Glutamatergic neuron (in vitro differentiated cells): ENCODE data around the gene ULK4. TPM values are rescaled to one million over a fixed set of nuclear protein-coding genes. Genes with fewer than 3 reads are reported as not detected.
A peak's percentile ranks its signal among the peaks of the same experiment; 100 is the strongest.
"Not testable (repeated sequence)": the region's sequence is repeated elsewhere in the genome, so short reads cannot be mapped to it uniquely, and the experiment has no call there.

Source experiments
- DNase-seq: peaks from one replicate; pipeline ENCODE4 v3.0.0; 2022
- H3K27ac Mint-ChIP-seq: one replicate; pipeline ENCODE4 v1.8.0; 2020; ENCODE audit warnings: mild to moderate bottlenecking, mixed read lengths, inconsistent platforms; ENCODE audit not compliant: unreplicated experiment
- H3K27me3 Mint-ChIP-seq: one replicate; pipeline ENCODE4 v1.8.0; 2020; ENCODE audit warnings: mild to moderate bottlenecking, moderate library complexity, mixed read lengths, inconsistent platforms; ENCODE audit not compliant: unreplicated experiment
- H3K36me3 Mint-ChIP-seq: one replicate; pipeline ENCODE4 v1.8.0; 2020; ENCODE audit warnings: mild to moderate bottlenecking, mixed read lengths, inconsistent platforms; ENCODE audit not compliant: unreplicated experiment
- H3K4me1 Mint-ChIP-seq: one replicate; pipeline ENCODE4 v1.8.0; 2020; ENCODE audit warnings: mild to moderate bottlenecking, low read depth, mixed read lengths, inconsistent platforms; ENCODE audit not compliant: unreplicated experiment
- H3K4me3 Mint-ChIP-seq: one replicate; pipeline ENCODE4 v1.8.0; 2020; ENCODE audit warnings: mild to moderate bottlenecking, mixed read lengths, inconsistent platforms; ENCODE audit not compliant: unreplicated experiment
- H3K9me3 Mint-ChIP-seq: one replicate; pipeline ENCODE4 v1.8.0; 2020; ENCODE audit warnings: mild to moderate bottlenecking, moderate library complexity, mixed read lengths, inconsistent platforms; ENCODE audit not compliant: unreplicated experiment
- CTCF ChIP-seq: fragments of 200-600 bp; sonication (generic); IDR thresholded peaks from one replicate; pipeline ENCODE4 v1.5.0; 2021; ENCODE audit not compliant: partially characterized antibody, unreplicated experiment
- total RNA-seq: library from RNA; stranded (reverse); fragmentation: NEBNext Ultra II Directional; extraction: Animal tissue kit (Norgen Biotek cat#: 25700); gene quantifications from one replicate; pipeline ENCODE4 v1.2.1, GENCODE V29; 2021; ENCODE audit not compliant: unreplicated experiment

ULK4 gene
- total RNA-seq, 1 donor from 2014 or later, result 9.7 TPM

- Mint-ChIP-seq H3K4me3 (no peak overlapping the region), H3K36me3 (no peaks in the 10 kb centered on the region), H3K9me3 (peaks cover 4% of the 10 kb centered on the region), H3K27ac (no peak overlapping the region), H3K27me3 (peaks cover 3% of the 10 kb centered on the region), H3K4me1 (peaks cover 4% of the 10 kb centered on the region)
- no peak for TF ChIP-seq CTCF
- DNase-seq, result no peak
Observed at GRCh38 chr3:41417574-41417973, 544.3 kb downstream of the ULK4 start.

- peaks cover 2% of the 10 kb centered on the region for H3K9me3 Mint-ChIP-seq
- H3K27ac Mint-ChIP-seq, result no peak overlapping the region
- DNase-seq, result no peak
- H3K4me3 Mint-ChIP-seq, result no peak overlapping the region
- H3K27me3 Mint-ChIP-seq, result no peaks in the 10 kb centered on the region
- no peak for TF ChIP-seq CTCF
- peaks cover 4% of the 10 kb centered on the region for H3K4me1 Mint-ChIP-seq
- peaks cover 4% of the 10 kb centered on the region for H3K36me3 Mint-ChIP-seq
Observed at GRCh38 chr3:41411065-41411464, 550.8 kb downstream of the ULK4 start.

GRCh38 chr3:41405466-41405865 is 556.4 kb downstream of the ULK4 start:
- Mint-ChIP-seq H3K4me1 (no peaks in the 10 kb centered on the region), H3K27ac (no peak overlapping the region), H3K4me3 (no peak overlapping the region), H3K27me3 (no peaks in the 10 kb centered on the region), H3K36me3 (peaks cover 4% of the 10 kb centered on the region), H3K9me3 (no peaks in the 10 kb centered on the region)
- DNase-seq, result no peak
- TF ChIP-seq CTCF, result no peak

- no peak for TF ChIP-seq CTCF
- H3K27ac Mint-ChIP-seq, result no peak overlapping the region
- no peaks in the 10 kb centered on the region for H3K27me3 Mint-ChIP-seq
- H3K4me1 Mint-ChIP-seq, result no peaks in the 10 kb centered on the region
- H3K36me3 Mint-ChIP-seq, result peaks cover 9% of the 10 kb centered on the region
- no peak overlapping the region for H3K4me3 Mint-ChIP-seq
- H3K9me3 Mint-ChIP-seq, result no peaks in the 10 kb centered on the region
- no peak for DNase-seq
Observed at GRCh38 chr3:41404582-41404981, 557.3 kb downstream of the ULK4 start.

GRCh38 chr3:41394896-41395295 is 567.0 kb downstream of the ULK4 start:
- peaks cover 2% of the 10 kb centered on the region for H3K9me3 Mint-ChIP-seq
- H3K36me3 Mint-ChIP-seq, result peaks cover 4% of the 10 kb centered on the region
- H3K27me3 Mint-ChIP-seq, result no peaks in the 10 kb centered on the region
- H3K27ac Mint-ChIP-seq, result no peak overlapping the region
- DNase-seq, result no peak
- H3K4me1 Mint-ChIP-seq, result no peaks in the 10 kb centered on the region
- no peak for TF ChIP-seq CTCF
- no peak overlapping the region for H3K4me3 Mint-ChIP-seq

- Mint-ChIP-seq H3K9me3 (peaks cover 23% of the 10 kb centered on the region), H3K4me1 (peaks cover 36% of the 10 kb centered on the region), H3K27ac (peak overlapping the region; percentile 97), H3K36me3 (peaks cover 19% of the 10 kb centered on the region), H3K4me3 (peak overlapping the region; percentile 76)
- not testable (repeated sequence) for H3K27me3 Mint-ChIP-seq
- DNase-seq, result peak; percentile 71
Observed at GRCh38 chr3:41370765-41371535, 591.0 kb downstream of the ULK4 start.
